PC-9 (cell line): ENCODE measurements around the gene APPL2.

Source experiments
- CTCF ChIP-seq: fragments of 200-600 bp; sonication (generic); conservative IDR thresholded peaks from 2 replicates; pipeline ENCODE4 v1.6.1; 2017; ENCODE audit warnings: mixed run types, antibody characterized with exemption, mild to moderate bottlenecking, moderate library complexity
- EZH2 ChIP-seq: fragments of 200-600 bp; sonication (generic); IDR thresholded peaks from 2 replicates; pipeline ENCODE4 v1.8.0; 2017; ENCODE audit warnings: antibody characterized with exemption, low read depth

GRCh38 chr12:105256921-105257320, 20.9 kb upstream of the APPL2 start:
- TF ChIP-seq CTCF: no peak
- TF ChIP-seq EZH2: no peak
